ENCODE measurements around the gene ZNF74.

ZNF74 gene

GRCh38 chr22:20451920-20452319 lies 58.0 kb downstream of the ZNF74 start:
- TF ChIP-seq CTCF (conservative IDR thresholded peaks at IDR 0.05; ENCODE audit: low read depth, low read length): no peak
- DNase-seq (ENCODE audit: low read depth): no peak
- no peak overlapping the region for H3K4me3 ChIP-seq (ENCODE audit: low read length)

GRCh38 chr22:20453222-20453621 lies 59.3 kb downstream of the ZNF74 start:
- no peak for TF ChIP-seq CTCF (conservative IDR thresholded peaks at IDR 0.05; ENCODE audit: low read depth, low read length)
- no peak for DNase-seq (ENCODE audit: low read depth)
- no peak overlapping the region for H3K4me3 ChIP-seq (ENCODE audit: low read length)

- no peak for TF ChIP-seq CTCF (conservative IDR thresholded peaks at IDR 0.05; ENCODE audit: low read depth, low read length)
- DNase-seq (ENCODE audit: low read depth): no peak
Observed at GRCh38 chr22:20455709-20456063, 61.7 kb downstream of the ZNF74 start.

GRCh38 chr22:20456064-20456721 lies 62.2 kb downstream of the ZNF74 start:
- H3K4me3 ChIP-seq (ENCODE audit: low read length): no peak overlapping the region
- DNase-seq (ENCODE audit: low read depth): peak; percentile 43
- TF ChIP-seq CTCF (conservative IDR thresholded peaks at IDR 0.05; ENCODE audit: low read depth, low read length): peak; percentile 98

More at GRCh38 chr22:20455709-20456063, 61.7 kb downstream of the ZNF74 start:
- no peak overlapping the region for H3K4me3 ChIP-seq (ENCODE audit: low read length)

GRCh38 chr22:20456722-20457076 lies 62.7 kb downstream of the ZNF74 start:
- DNase-seq (ENCODE audit: low read depth): no peak
- no peak for TF ChIP-seq CTCF (conservative IDR thresholded peaks at IDR 0.05; ENCODE audit: low read depth, low read length)
- no peak overlapping the region for H3K4me3 ChIP-seq (ENCODE audit: low read length)

GRCh38 chr22:20457506-20458240 lies 63.7 kb downstream of the ZNF74 start:
- TF ChIP-seq CTCF (conservative IDR thresholded peaks at IDR 0.05; ENCODE audit: low read depth, low read length): no peak
- no peak overlapping the region for H3K4me3 ChIP-seq (ENCODE audit: low read length)
- DNase-seq (ENCODE audit: low read depth): no peak
